GM12878 (cell line): Measurements from ENCODE around the gene SENP8. TPM values are rescaled to one million over a fixed set of nuclear protein-coding genes. Genes with fewer than 3 reads are reported as not detected.

Experiments
- ATAC-seq: fragments of 200-7000 bp; cut with Tn5 transposase; 3 replicates; pipeline ENCODE4 v1.9.1; 2020; ENCODE audit warnings: mild to moderate bottlenecking, moderate library complexity
- BruUV-seq: library from RNA; stranded (reverse); fragments of 400-500 nt; replicated peaks from 2 replicates; lab custom pipeline; 2021; lab: Mats Ljungman, UMichigan
- CTCF ChIA-PET: fragments of 300-600 bp; sonication (Branson Sonifier 250); formaldehyde crosslinking; extraction: SDS; loops from one replicate; lab custom pipeline; 2021; ENCODE audit warnings: inconsistent platforms; lab: Yijun Ruan, JAX
- POLR2A ChIA-PET: fragments of 350-600 bp; formaldehyde crosslinking; extraction: SDS; loops from one replicate; lab custom pipeline; 2021; ENCODE audit warnings: inconsistent platforms; lab: Charles Lee
- RAD21 ChIA-PET: fragments of 300-600 bp; sonication (Branson Sonifier 250); formaldehyde crosslinking; loops from one replicate; lab custom pipeline; 2023; ENCODE audit warnings: antibody characterized with exemption; ENCODE audit not compliant: unreplicated experiment; lab: Charles Lee
- SMC1A ChIA-PET: fragments of 300-600 bp; sonication (Branson Sonifier 250); formaldehyde crosslinking; loops from one replicate; lab custom pipeline; 2023; ENCODE audit not compliant: unreplicated experiment, uncharacterized antibody; lab: Charles Lee
- DNase-seq: peaks from one replicate; pipeline ENCODE4 v3.0.0-alpha.2; 2011; ENCODE audit warnings: low read depth, low spot score
- FAIRE-seq: peaks from 3 replicates; lab custom pipeline; 2011; peaks lifted over from hg19 to GRCh38; lab: Jason Lieb, UNC
- H2AFZ ChIP-seq: 2 replicates; pipeline ENCODE4 v1.6.0; 2011; ENCODE audit warnings: low read depth, low read length, control low read depth; ENCODE audit not compliant: control insufficient read depth
- H3K27ac ChIP-seq: 2 replicates; pipeline ENCODE4 v1.5.1; 2011; ENCODE audit warnings: control low read depth; ENCODE audit not compliant: control insufficient read depth, insufficient read depth
- H3K27me3 ChIP-seq, 2 experiments: replicated peaks in 1 of 2; 2 replicates each; pipeline versions ENCODE4 v1.6.0 to v1.6.1; 2011; ENCODE audit warnings: low read length in 1 of 2; ENCODE audit not compliant: control insufficient read depth in 2 of 2, insufficient read depth in 2 of 2
- H3K36me3 ChIP-seq, 2 experiments: 2 replicates each; pipeline ENCODE4 v1.5.1; 2011; ENCODE audit warnings: low read length in 1 of 2; ENCODE audit not compliant: control insufficient read depth in 2 of 2, insufficient read depth in 2 of 2
- H3K4me1 ChIP-seq: 2 replicates; pipeline ENCODE4 v1.6.1; 2011; ENCODE audit warnings: mild to moderate bottlenecking, low read length, moderate library complexity, mixed read lengths; ENCODE audit not compliant: control insufficient read depth, insufficient read depth
- H3K4me2 ChIP-seq: 2 replicates; pipeline ENCODE4 v1.6.0; 2011; ENCODE audit warnings: control low read depth; ENCODE audit not compliant: control insufficient read depth, insufficient read depth
- H3K4me3 ChIP-seq: fragments of 200-600 bp; sonication (generic); 2 replicates; pipeline ENCODE4 v1.5.1; 2016
- H3K79me2 ChIP-seq: 2 replicates; pipeline ENCODE4 v1.6.0; 2011; ENCODE audit warnings: low read length; ENCODE audit not compliant: control insufficient read depth, insufficient read depth
- H3K9ac ChIP-seq: 2 replicates; pipeline ENCODE4 v1.8.0; 2011; ENCODE audit warnings: low read length, control low read depth, mixed read lengths; ENCODE audit not compliant: control insufficient read depth, insufficient read depth
- H3K9me3 ChIP-seq: replicated peaks from 3 replicates; pipeline ENCODE4 v1.5.1; 2011; ENCODE audit warnings: mild to moderate bottlenecking, low read length; ENCODE audit not compliant: control insufficient read depth, insufficient read depth
- H4K20me1 ChIP-seq: 2 replicates; pipeline ENCODE4 v1.6.0; 2011; ENCODE audit not compliant: control insufficient read depth, insufficient read depth
- BMI1 ChIP-seq: fragments of 450-650 bp; IDR thresholded peaks from 2 replicates; pipeline ENCODE4 v1.6.1; 2016; ENCODE audit warnings: mild to moderate bottlenecking, moderate library complexity, borderline replicate concordance
- IKZF1 ChIP-seq: fragments of 450-650 bp; conservative IDR thresholded peaks from 2 replicates; pipeline ENCODE4 v1.6.1; 2017; ENCODE audit warnings: antibody characterized with exemption, mild to moderate bottlenecking
- IRF3 ChIP-seq: fragments of 450-650 bp; IDR thresholded peaks from 2 replicates; pipeline ENCODE4 v1.6.1; 2014; ENCODE audit warnings: mild to moderate bottlenecking
- LARP7 ChIP-seq: fragments of 450-650 bp; IDR thresholded peaks from 2 replicates; pipeline ENCODE4 v1.6.1; 2017; ENCODE audit warnings: mild to moderate bottlenecking
- MTA3 ChIP-seq: IDR thresholded peaks from 2 replicates; pipeline ENCODE4 v1.6.1; 2012; ENCODE audit warnings: low read length, inconsistent platforms, borderline replicate concordance
- MYC ChIP-seq: IDR thresholded peaks from 2 replicates; pipeline ENCODE4 v1.6.1; 2011; ENCODE audit warnings: mild to moderate bottlenecking, low read length, moderate library complexity, inconsistent platforms; ENCODE audit not compliant: insufficient read depth, insufficient replicate concordance, insufficient read length, severe bottlenecking
- POLR2A ChIP-seq: IDR thresholded peaks from 2 replicates; pipeline ENCODE4 v1.6.1; 2011; ENCODE audit warnings: low read depth, mild to moderate bottlenecking, low read length
- POLR2AphosphoS5 ChIP-seq: IDR thresholded peaks from 2 replicates; pipeline ENCODE4 v1.6.1; 2011; ENCODE audit warnings: mild to moderate bottlenecking, low read length, inconsistent platforms
- SIX5 ChIP-seq: IDR thresholded peaks from 2 replicates; pipeline ENCODE4 v1.6.1; 2011; ENCODE audit warnings: mild to moderate bottlenecking, low read depth, low read length, moderate library complexity; ENCODE audit not compliant: severe bottlenecking
- SP1 ChIP-seq: IDR thresholded peaks from one replicate; pipeline ENCODE4 v1.6.1; 2011; ENCODE audit warnings: low read depth, low read length
- TARDBP ChIP-seq: IDR thresholded peaks from 2 replicates; pipeline ENCODE4 v1.6.1; 2016; ENCODE audit warnings: borderline replicate concordance
- YBX1 ChIP-seq: fragments of 450-650 bp; IDR thresholded peaks from 2 replicates; pipeline ENCODE4 v1.6.1; 2016; ENCODE audit warnings: antibody characterized with exemption
- ZNF217 ChIP-seq: fragments of 450-650 bp; IDR thresholded peaks from 2 replicates; pipeline ENCODE4 v1.6.1; 2017; ENCODE audit warnings: antibody characterized with exemption, mild to moderate bottlenecking
- ZZZ3 ChIP-seq: IDR thresholded peaks from 2 replicates; pipeline ENCODE4 v1.6.1; 2011; ENCODE audit warnings: low read depth; ENCODE audit not compliant: control insufficient read depth, insufficient read length
- WGBS: methylation state at CpG from one replicate; pipeline ENCODE4 v1.1.6; 2016; ENCODE audit warnings: low lambda C conversion rate; ENCODE audit not compliant: insufficient replicate concordance, insufficient coverage; ENCODE audit errors: missing lambda C conversion rate; 5-methylcytosine and 5-hydroxymethylcytosine counted together
- in situ Hi-C: fragments of 300-500 bp; cut with MboI; formaldehyde crosslinking; loops from 9 replicates; pipeline ENCODE4 v1.14.3; 2018; ENCODE audit warnings: mixed read lengths
- intact Hi-C: fragments of 100-400 bp; cut with micrococcal nuclease; formaldehyde crosslinking; loops from one replicate; pipeline ENCODE4 v1.14.2; 2022; ENCODE audit not compliant: unreplicated experiment
- polyA plus RNA-seq, 11 experiments: library from polyadenylated mRNA; depleted of rRNA in 4 of 11; unstranded in 6 of 11; stranded (reverse) in 5 of 11; fragments of >200 nt; fragmentation: Nextera tagmentation in 4 of 11; fragmentation: Illumina TruSeq in 1 of 11; extraction: Ambion mirVana in 4 of 11; extraction: Trizol in 1 of 11; gene quantifications; 1 replicate in 1 of 11; 2 replicates in 10 of 11; pipeline versions ENCODE4 v1.2.1 to v1.2.3, GENCODE V29; 2011 to 2016; ENCODE audit warnings: inconsistent platforms in 2 of 11, missing spikeins in 2 of 11, low read depth in 1 of 11
- total RNA-seq, 4 experiments: library from RNA; depleted of rRNA in 3 of 4; stranded (reverse); fragments of >200 nt in 3 of 4; fragmentation: Illumina TruSeq in 1 of 4; extraction: Trizol in 1 of 4; gene quantifications; 2 replicates each; pipeline versions ENCODE4 v1.2.1 to v1.2.3, GENCODE V29; 2013 to 2021
- TF ChIP-seq, protein P1 (sequence below): fragments of 150-350 bp; IDR thresholded peaks from 2 replicates; pipeline ENCODE4 v1.6.1; 2016; ENCODE audit warnings: low read depth, low read length
- TF ChIP-seq, protein P2 (sequence below): fragments of 450-650 bp; IDR thresholded peaks from 2 replicates; pipeline ENCODE4 v1.6.1; 2017; ENCODE audit warnings: mild to moderate bottlenecking, moderate library complexity

Gene SENP8
- total and polyA plus RNA-seq, 10 of the 15 experiments (the other 5 are each of a cell fraction or from before 2014, with no cell fraction given) = 0.87 to 5.6 (median 2.2) TPM

DNA sequence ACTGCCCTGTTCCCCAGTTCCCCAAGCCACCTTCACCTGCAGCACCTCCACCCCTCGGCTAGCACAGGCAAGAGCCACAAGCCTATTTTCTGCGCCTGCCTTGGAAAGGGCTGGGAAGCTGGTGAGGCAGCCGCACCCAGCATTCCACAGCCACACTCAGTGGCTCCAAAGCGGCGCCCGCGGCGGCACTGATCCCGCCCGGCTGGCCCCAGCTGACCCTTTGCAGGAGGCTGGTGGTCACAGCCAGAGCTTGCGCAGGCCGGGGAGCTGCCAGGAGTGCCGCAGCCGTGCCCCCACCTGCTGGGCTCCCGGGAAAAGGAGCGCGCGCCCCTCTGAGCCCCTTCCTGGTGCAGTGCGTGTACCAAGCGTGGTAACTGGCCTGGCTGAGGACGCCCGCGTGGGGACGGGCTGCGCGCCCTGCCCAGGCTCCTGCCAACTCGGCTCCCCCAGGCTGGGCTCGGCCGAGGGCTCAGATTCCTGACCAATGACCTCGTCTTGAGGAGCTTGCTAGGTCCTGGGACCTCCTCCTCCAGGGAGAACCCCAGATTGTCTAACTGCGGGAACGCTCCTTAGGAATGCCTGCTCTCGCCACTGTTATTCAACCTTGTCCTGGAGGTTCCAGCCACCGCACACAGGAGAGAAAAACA lies 66.1 kb downstream of the SENP8 start:
- DNase-seq (no peak), FAIRE-seq (no peak), ATAC-seq (no peak)
- Histone ChIP-seq H3K9ac (no peak overlapping the region), H3K27me3 (peaks cover 3 to 5% of the 10 kb centered on the region in 2 experiments; a peak in 3 of 4 replicates), H3K79me2 (no peaks in the 10 kb centered on the region), H2AFZ (no peak overlapping the region), H3K9me3 (no peaks in the 10 kb centered on the region), H3K4me3 (no peak overlapping the region), H3K4me1 (no peaks in the 10 kb centered on the region), H3K36me3 (no peaks in the 10 kb centered on the region), H3K27ac (no peak overlapping the region), H4K20me1 (no peaks in the 10 kb centered on the region), H3K4me2 (no peak overlapping the region)
- intact Hi-C loops = no loop called here
- TF ChIP-seq YBX1 (no peak), IRF3 (no peak), SIX5 (no peak), POLR2AphosphoS5 (no peak), TARDBP (no peak), ZZZ3 (no peak), SP1 (no peak), MTA3 (no peak), BMI1 (no peak), POLR2A (no peak), IKZF1 (no peak), MYC (no peak), ZNF217 (no peak), LARP7 (no peak)
- TF ChIP-seq, protein P1, sequence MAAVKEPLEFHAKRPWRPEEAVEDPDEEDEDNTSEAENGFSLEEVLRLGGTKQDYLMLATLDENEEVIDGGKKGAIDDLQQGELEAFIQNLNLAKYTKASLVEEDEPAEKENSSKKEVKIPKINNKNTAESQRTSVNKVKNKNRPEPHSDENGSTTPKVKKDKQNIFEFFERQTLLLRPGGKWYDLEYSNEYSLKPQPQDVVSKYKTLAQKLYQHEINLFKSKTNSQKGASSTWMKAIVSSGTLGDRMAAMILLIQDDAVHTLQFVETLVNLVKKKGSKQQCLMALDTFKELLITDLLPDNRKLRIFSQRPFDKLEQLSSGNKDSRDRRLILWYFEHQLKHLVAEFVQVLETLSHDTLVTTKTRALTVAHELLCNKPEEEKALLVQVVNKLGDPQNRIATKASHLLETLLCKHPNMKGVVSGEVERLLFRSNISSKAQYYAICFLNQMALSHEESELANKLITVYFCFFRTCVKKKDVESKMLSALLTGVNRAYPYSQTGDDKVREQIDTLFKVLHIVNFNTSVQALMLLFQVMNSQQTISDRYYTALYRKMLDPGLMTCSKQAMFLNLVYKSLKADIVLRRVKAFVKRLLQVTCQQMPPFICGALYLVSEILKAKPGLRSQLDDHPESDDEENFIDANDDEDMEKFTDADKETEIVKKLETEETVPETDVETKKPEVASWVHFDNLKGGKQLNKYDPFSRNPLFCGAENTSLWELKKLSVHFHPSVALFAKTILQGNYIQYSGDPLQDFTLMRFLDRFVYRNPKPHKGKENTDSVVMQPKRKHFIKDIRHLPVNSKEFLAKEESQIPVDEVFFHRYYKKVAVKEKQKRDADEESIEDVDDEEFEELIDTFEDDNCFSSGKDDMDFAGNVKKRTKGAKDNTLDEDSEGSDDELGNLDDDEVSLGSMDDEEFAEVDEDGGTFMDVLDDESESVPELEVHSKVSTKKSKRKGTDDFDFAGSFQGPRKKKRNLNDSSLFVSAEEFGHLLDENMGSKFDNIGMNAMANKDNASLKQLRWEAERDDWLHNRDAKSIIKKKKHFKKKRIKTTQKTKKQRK = no peak
- TF ChIP-seq, protein P2, sequence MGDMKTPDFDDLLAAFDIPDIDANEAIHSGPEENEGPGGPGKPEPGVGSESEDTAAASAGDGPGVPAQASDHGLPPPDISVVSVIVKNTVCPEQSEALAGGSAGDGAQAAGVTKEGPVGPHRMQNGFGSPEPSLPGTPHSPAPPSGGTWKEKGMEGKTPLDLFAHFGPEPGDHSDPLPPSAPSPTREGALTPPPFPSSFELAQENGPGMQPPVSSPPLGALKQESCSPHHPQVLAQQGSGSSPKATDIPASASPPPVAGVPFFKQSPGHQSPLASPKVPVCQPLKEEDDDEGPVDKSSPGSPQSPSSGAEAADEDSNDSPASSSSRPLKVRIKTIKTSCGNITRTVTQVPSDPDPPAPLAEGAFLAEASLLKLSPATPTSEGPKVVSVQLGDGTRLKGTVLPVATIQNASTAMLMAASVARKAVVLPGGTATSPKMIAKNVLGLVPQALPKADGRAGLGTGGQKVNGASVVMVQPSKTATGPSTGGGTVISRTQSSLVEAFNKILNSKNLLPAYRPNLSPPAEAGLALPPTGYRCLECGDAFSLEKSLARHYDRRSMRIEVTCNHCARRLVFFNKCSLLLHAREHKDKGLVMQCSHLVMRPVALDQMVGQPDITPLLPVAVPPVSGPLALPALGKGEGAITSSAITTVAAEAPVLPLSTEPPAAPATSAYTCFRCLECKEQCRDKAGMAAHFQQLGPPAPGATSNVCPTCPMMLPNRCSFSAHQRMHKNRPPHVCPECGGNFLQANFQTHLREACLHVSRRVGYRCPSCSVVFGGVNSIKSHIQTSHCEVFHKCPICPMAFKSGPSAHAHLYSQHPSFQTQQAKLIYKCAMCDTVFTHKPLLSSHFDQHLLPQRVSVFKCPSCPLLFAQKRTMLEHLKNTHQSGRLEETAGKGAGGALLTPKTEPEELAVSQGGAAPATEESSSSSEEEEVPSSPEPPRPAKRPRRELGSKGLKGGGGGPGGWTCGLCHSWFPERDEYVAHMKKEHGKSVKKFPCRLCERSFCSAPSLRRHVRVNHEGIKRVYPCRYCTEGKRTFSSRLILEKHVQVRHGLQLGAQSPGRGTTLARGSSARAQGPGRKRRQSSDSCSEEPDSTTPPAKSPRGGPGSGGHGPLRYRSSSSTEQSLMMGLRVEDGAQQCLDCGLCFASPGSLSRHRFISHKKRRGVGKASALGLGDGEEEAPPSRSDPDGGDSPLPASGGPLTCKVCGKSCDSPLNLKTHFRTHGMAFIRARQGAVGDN = no peak
- in situ Hi-C loops = no loop called here
- CTCF ChIA-PET = no interaction called here
- BruUV-seq = no TSS peak
- SMC1A ChIA-PET = no interaction called here
- POLR2A ChIA-PET = no interaction called here
- WGBS = 17% methylated on average over 28 of the region's 34 CpGs
- RAD21 ChIA-PET = no interaction called here
